HG03175 (cell line): ENCODE results near the gene SNX30.
A peak's percentile ranks its signal among the peaks of the same experiment; 100 is the strongest.

ENCODE experiments used
- ATAC-seq: cut with Tn5 transposase; IDR thresholded peaks from one replicate; pipeline ENCODE4 v1.9.1; 2021; ENCODE audit warnings: mild to moderate bottlenecking, moderate library complexity; ENCODE audit not compliant: unreplicated experiment

Gene SNX30

GRCh38 chr9:112914524-112914923 is 164.0 kb downstream of the SNX30 start:
- no peak for ATAC-seq

- ATAC-seq, result no peak
Observed at GRCh38 chr9:112917047-112917986, 166.8 kb downstream of the SNX30 start.

- ATAC-seq, result no peak
Observed at GRCh38 chr9:112917987-112918362, 167.4 kb downstream of the SNX30 start.

GRCh38 chr9:112921549-112921948 is 171.0 kb downstream of the SNX30 start:
- ATAC-seq, result peak; percentile 43
